ENCODE measurements around the gene INSIG1. TPM values are rescaled to one million over a fixed set of nuclear protein-coding genes. Genes with fewer than 3 reads are reported as not detected.

The INSIG1 gene
- total RNA-seq, 1 donor from 2014 or later: 392 TPM

DNA sequence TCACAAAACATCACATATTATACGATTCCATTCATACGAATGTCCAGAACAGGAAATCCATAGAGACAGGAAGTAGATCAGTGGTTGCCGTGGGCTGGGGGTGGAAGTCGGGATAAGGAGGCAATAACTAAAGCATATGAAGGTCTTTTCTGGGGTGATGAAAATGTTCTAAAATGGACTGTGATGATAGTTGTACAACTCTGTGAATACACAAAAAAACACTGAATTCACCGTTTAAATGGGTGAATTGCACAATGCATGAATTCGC is 3.2 kb upstream of the INSIG1 start:
- DNase-seq (ENCODE audit: low read depth): no peak
- TF ChIP-seq, protein P1, sequence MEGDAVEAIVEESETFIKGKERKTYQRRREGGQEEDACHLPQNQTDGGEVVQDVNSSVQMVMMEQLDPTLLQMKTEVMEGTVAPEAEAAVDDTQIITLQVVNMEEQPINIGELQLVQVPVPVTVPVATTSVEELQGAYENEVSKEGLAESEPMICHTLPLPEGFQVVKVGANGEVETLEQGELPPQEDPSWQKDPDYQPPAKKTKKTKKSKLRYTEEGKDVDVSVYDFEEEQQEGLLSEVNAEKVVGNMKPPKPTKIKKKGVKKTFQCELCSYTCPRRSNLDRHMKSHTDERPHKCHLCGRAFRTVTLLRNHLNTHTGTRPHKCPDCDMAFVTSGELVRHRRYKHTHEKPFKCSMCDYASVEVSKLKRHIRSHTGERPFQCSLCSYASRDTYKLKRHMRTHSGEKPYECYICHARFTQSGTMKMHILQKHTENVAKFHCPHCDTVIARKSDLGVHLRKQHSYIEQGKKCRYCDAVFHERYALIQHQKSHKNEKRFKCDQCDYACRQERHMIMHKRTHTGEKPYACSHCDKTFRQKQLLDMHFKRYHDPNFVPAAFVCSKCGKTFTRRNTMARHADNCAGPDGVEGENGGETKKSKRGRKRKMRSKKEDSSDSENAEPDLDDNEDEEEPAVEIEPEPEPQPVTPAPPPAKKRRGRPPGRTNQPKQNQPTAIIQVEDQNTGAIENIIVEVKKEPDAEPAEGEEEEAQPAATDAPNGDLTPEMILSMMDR (conservative IDR thresholded peaks at IDR 0.05; ENCODE audit: low read depth, low read length): no peak

DNA sequence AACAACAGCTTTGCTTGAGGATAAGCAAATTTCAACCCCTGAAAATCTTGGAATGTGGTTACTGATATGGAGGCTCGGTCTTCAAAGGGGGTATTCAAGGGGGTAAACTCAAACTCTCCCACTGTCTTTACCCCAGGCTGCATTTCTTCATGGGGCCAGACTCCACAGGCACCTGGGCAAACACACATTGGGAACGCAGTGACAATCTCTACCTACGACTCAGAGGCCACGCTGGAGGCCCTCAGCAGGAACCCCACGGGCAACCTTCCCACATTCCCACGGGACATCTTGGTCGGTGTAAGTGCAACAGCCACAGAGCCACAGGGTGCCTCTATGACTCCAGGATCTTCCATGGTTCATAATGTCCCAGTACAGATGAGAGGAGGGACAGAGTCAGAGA is 2.2 kb upstream of the INSIG1 start:
- H3K4me3 ChIP-seq (ENCODE audit: low read depth, low read length): no peak overlapping the region
- TF ChIP-seq, protein P1 (conservative IDR thresholded peaks at IDR 0.05; ENCODE audit: low read depth, low read length): no peak
- no peak for DNase-seq (ENCODE audit: low read depth)

More for the DNA sequence above, 3.2 kb upstream of the INSIG1 start:
- H3K4me3 ChIP-seq (ENCODE audit: low read depth, low read length): no peak overlapping the region

DNA sequence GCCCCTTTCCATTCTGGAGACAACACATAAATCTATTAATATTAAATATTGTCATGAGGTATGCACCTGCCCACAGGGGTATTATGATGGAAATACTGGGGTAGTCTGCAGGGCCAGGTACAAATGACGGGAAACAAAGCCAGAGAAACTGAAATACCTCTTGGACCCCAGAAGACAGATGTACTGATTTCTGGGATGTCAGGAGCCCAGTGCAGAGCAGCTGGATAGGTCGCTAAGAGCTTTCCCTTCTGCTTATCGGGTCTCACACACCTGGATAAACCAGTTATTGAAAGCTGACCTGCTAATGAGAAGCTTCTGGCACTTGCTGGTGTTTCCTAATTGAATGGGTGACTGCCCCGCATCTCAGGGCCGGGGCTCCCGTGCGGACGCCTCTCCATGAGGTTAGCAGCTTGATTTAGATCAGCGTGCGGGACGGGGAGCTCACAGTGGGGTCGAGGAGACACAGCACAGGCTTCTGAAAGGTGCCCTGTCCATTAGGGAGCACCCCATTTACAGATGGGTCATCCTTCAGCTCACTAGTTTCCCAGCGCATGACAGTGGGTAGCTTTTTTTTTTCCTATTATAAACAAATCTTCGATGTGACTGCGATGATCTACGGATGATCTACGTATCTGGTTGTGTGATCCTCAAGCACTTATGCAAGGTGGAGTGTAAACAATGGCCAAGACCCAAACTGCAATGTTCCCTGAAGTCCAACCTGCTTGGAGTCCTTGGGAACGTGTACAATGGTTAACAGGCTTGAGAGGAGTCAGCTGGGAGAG is 1.5 kb upstream of the INSIG1 start:
- H3K4me3 ChIP-seq (ENCODE audit: low read depth, low read length): peak overlapping the region; percentile 66
- no peak for DNase-seq (ENCODE audit: low read depth)
- TF ChIP-seq, protein P1 (conservative IDR thresholded peaks at IDR 0.05; ENCODE audit: low read depth, low read length): no peak

DNA sequence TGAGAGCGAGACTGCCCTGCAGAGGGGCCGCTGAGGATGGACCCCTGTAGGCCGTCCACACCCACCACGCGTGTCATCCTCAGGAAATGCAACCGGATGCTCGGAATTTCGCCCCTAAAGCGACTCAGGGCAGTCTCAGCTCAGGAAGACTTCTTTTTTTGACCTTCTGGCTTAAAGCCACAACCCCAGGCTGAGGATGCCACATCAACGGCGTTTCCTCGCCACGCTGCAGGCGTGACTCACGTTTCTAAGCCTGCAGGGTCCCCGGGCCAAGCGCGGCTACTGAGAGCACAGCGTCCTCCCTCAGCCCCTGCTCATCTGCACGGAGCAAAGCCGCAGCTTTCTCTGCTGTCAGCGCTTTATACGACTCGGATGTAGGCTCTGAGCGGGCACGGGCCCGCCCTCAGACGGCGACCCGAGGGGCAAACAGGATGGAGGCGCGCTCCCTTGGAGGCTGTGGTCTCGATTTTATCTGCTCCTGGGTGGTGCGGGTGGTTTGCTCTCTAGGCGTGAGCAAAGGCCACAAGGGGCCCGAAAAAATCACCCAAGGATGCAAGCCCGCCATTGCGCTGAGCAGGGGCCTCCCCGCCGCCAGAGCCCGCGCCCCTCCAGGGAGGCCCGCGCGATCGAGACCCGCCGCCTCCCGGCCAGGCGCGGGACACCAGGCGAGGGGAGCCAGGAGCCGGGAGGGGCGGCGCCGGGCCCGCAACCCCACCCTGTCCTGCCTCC is 726 bp upstream of the INSIG1 start:
- TF ChIP-seq, protein P1 (conservative IDR thresholded peaks at IDR 0.05; ENCODE audit: low read depth, low read length): no peak
- DNase-seq (ENCODE audit: low read depth): no peak
- peak overlapping the region; percentile 66 for H3K4me3 ChIP-seq (ENCODE audit: low read depth, low read length)

DNA sequence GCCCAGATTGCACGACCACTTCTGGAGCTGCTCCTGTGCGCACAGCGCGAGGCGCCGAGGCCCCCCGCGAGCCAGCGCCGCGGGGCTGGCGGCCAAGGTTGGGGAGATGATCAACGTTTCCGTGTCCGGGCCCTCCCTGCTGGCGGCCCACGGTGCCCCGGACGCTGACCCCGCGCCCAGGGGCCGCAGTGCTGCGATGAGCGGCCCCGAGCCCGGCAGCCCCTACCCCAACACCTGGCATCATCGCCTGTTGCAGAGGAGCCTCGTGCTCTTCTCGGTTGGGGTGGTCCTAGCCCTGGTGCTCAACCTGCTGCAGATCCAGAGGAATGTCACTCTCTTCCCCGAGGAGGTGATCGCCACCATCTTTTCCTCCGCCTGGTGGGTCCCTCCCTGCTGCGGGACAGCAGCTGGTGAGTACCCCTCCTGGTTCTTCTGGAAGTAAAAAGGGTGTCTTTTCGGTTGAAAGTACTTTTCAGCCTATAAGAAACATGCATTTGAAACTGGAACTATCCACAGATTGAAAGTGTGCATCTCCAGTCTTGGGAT is 683 bp downstream of the INSIG1 start:
- no peak for DNase-seq (ENCODE audit: low read depth)
- TF ChIP-seq, protein P1 (conservative IDR thresholded peaks at IDR 0.05; ENCODE audit: low read depth, low read length): no peak
- peak overlapping the region; percentile 83 for H3K4me3 ChIP-seq (ENCODE audit: low read depth, low read length)

DNA sequence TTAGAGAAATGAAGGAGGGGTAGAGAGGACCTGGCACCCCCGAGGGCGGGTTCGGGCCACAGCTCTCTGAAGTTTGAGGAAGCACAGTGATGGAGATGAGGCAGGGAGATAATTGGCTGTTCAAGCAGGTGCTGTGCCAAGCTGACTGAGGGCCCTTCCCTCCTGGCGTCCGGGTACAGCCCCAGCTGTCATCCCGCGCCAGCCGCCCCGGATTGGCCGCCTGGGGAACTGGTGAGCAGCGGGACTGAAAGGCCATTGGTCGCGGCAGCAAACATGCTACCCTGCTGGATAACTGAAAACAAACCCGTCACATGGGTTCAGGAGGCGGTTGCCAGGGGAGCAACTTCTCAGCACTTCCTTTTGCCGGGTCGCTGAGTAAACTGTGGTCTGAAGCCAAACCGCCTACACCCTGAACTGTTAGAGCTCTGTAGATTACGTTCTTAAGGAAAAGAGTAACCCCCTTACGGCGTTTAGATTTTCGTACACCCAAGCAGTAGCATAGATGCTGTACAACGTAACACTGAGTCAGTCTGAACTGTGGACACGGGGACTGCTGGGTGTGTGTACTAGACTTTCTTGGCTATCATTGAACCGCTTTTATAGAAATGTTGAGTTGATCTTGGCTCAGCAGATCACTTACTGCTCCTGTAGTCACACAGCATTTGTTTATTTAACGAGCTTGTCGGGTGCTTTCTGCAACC is 1.3 kb downstream of the INSIG1 start:
- peak overlapping the region; percentile 83 for H3K4me3 ChIP-seq (ENCODE audit: low read depth, low read length)
- peak; percentile 71 for DNase-seq (ENCODE audit: low read depth)
- TF ChIP-seq, protein P1 (conservative IDR thresholded peaks at IDR 0.05; ENCODE audit: low read depth, low read length): no peak
